HCT116 (cell line): ENCODE measurements around the gene AUTS2.

Experiments
- CTCF ChIP-seq, 3 experiments: fragments of 200-600 bp in 1 of 3; sonication (generic) in 1 of 3; IDR thresholded peaks in 2 of 3; conservative IDR thresholded peaks in 1 of 3; 2 replicates each; pipeline ENCODE4 v1.5.1; 2012 to 2017; ENCODE audit warnings: low read depth in 2 of 3, low read length in 2 of 3, antibody characterized with exemption in 1 of 3, borderline replicate concordance in 1 of 3, control low read depth in 1 of 3, mild to moderate bottlenecking in 1 of 3, mixed read lengths in 1 of 3, mixed run types in 1 of 3, moderate library complexity in 1 of 3; ENCODE audit not compliant: insufficient read depth in 1 of 3
- FOSL1 ChIP-seq: IDR thresholded peaks from 2 replicates; pipeline ENCODE4 v1.6.1; 2012; ENCODE audit warnings: low read depth
- POLR2A ChIP-seq: IDR thresholded peaks from 2 replicates; pipeline ENCODE4 v1.7.0; 2011; ENCODE audit warnings: borderline replicate concordance; ENCODE audit not compliant: insufficient read depth, insufficient read length; ENCODE audit errors: extremely low read depth
- POLR2AphosphoS5 ChIP-seq: IDR thresholded peaks from 2 replicates; pipeline ENCODE4 v1.6.1; 2011; ENCODE audit warnings: mild to moderate bottlenecking, low read depth, low read length, moderate library complexity
- SRF ChIP-seq: IDR thresholded peaks from 2 replicates; pipeline ENCODE4 v1.6.1; 2012; ENCODE audit warnings: low read depth

GRCh38 chr7:70393956-70394355, 795.7 kb downstream of the AUTS2 start:
- TF ChIP-seq SRF: no peak
- no peak for TF ChIP-seq FOSL1
- no peak for TF ChIP-seq POLR2A
- TF ChIP-seq POLR2AphosphoS5: no peak
- no peak for TF ChIP-seq CTCF (IDR thresholded peaks at IDR 0.05 in 2 of 3, conservative IDR thresholded peaks at IDR 0.05 in 1 of 3; ENCODE audit: borderline replicate concordance in 1 of 3, insufficient read depth in 1 of 3, low read depth in 2 of 3, low read length in 2 of 3)
